Bone marrow (tissue), 2 donors: ENCODE results near the gene ATCAY.
A peak's percentile ranks its signal among the peaks of the same experiment; 100 is the strongest.

Source experiments
- DNase-seq, 2 donors: peaks; one replicate each; lab custom pipeline; 2025; lab: John Stamatoyannopoulos, UW

Gene ATCAY

DNA sequence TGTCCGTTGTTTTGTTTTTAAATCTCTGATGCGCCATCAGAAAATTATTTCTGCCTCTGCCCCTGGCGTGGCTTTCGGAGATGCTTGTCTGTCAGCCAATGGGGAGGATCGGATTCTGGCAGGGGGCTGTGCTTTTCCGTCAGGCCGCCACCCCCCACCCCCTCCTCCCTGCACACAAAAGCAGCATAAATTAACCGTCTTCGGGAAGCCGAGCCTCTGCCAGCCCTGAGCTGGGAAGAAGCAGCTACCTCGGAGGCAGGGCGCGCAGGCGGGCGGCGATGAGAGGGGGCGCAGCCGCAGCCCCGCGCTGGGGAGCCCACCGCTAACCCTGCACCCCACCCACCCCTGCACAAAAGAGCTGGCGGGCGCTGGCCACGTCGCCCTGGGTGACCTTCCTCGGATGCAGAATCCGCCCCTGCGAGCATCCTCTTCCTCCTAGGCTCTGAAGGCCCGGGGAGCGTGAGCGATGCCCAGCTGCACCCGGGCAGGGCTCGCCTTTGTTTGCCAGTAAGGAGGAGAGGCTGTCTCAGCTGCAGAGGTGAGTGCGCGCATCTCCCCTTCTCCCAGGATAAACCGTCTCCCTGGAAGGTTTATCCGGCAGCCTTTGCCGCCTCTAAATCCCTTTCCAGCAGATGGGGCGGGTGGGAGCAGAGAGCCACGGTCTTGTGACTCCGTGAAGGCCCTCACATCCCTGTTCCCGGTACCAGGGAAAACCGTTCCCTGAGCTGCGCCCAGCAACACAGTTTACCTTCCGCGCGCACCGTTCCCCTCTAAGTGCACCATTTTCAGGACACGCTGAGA lies at the start of gene ATCAY:
Gene ATCAY, plus strand, starts transcription at position 215 of the 801 bp plus-strand sequence. CDS start 5,083 bp downstream, outside the sequence.
- DNase-seq: no peak

- no peak for DNase-seq
Observed at GRCh38 chr19:3831601-3832000, 48.9 kb upstream of the ATCAY start.

GRCh38 chr19:3832001-3832400 lies 48.5 kb upstream of the ATCAY start:
- DNase-seq: no peak

DNA sequence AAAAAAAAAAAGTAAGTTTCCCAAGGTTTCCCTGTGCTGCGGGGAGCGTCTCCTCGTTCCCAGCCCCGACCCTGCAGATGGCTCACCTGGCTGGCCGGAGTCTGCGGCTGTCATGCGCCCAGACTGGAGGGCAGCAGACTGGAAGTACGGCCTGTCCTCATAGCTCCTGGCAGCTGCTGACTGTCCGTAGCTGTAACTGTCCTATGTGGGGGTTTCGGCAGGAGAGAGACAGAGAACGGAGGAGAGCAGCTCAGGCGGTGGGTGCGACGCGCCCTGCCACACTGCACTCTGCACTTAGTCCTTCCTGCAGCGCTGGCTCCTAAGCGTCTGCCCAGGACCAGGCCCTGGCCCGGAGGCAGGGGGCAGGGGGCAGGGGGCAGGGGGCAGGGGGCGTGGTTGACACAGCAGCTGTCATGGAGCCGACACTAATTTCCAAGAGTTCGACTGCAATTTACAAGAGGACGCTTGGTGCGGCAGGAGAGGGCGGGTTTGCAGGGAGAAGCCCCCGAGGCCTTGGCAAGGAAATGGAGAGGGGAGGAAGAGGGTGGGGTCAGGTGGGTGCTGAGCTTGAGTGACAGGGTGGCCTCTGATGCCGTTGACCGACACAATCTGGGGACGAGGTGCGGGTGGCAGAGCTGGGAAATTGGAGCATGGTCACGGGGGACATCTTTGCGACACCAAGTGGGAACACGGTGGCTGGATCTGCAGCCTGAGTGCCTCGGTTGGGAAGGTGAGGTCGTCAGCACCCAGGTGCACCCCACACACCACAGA lies 46.7 kb upstream of the ATCAY start:
- DNase-seq: no peak

- no peak for DNase-seq
Observed at GRCh38 chr19:3834349-3835054, 46.0 kb upstream of the ATCAY start.

DNA sequence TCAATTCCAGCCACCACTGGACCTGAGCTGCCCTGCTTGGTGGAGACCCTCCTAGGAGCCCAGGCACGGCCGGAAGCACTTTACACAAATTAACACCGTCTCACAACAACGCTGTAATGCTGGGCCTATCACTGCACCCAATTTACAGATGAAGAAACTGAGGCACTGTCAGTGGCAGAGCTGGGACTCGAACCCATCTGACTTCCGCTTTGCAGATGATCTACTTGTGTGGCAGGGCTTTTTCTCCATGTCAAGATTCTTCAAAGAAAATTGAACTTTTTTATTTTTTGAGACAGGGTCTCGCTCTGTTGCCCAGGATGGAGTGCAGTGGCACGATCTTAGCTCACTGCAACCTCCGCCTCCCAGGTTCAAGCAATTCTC lies 45.4 kb upstream of the ATCAY start:
- DNase-seq: no peak

DNA sequence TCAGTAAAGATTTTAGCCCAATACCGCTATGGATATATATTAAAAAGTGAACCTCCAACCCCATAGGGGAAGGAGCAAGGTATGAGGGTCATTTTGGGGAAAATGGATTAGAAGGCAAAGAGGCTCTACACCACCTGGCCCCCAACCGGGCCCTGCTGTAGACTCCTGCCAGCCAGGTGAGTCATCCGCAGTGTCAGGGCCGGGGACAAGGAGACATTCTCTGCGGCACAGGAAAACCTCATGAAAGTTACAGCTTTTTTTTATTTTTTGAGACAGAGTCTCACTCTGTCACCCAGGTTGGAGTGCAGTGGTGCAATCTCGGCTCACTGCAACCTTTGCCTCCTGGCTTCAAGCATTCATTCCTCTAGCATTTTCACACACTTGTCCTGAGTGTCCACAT lies 43.6 kb upstream of the ATCAY start:
- DNase-seq: no peak

DNA sequence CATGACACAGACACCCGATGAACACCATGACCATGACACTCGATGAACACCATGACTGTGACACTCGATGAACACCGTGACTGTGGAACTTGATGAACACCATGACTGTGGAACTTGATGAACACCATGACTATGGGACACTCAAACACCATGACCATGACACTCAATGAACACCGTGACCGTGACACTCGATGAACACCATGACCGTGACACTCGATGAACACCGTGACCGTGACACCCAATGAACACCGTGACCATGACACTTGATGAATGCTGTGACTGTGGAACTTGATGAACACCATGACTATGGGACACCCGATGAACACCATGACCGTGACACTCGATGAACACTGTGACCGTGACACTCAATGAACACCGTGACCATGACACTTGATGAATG lies 43.2 kb upstream of the ATCAY start:
- DNase-seq: no peak

GRCh38 chr19:3837922-3838321 lies 42.6 kb upstream of the ATCAY start:
- DNase-seq: no peak

DNA sequence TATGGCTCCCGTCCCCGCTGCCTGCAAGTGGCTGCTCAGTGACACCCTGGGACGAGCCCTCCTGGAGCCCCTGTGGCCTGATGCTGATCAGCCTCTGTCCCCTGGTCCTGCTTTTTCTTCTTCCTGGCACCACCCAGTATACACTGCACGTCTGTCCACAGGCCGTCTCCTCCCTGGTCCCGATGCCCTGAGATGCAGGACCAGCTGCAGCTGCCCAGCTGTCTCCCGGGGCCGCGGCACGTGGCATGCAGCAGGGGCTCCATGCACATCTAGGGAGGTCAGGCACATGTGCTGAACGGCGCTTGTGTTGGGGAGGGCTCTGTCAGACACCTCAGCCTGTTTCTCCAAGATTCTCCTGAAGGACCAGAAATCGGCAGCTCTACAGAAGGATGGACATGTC lies 41.8 kb upstream of the ATCAY start:
- no peak for DNase-seq

- DNase-seq: no peak
Observed at GRCh38 chr19:3839941-3840340, 40.5 kb upstream of the ATCAY start.

GRCh38 chr19:3840804-3841203 lies 39.7 kb upstream of the ATCAY start:
- no peak for DNase-seq

- no peak for DNase-seq
Observed at GRCh38 chr19:3842948-3843347, 37.5 kb upstream of the ATCAY start.

DNA sequence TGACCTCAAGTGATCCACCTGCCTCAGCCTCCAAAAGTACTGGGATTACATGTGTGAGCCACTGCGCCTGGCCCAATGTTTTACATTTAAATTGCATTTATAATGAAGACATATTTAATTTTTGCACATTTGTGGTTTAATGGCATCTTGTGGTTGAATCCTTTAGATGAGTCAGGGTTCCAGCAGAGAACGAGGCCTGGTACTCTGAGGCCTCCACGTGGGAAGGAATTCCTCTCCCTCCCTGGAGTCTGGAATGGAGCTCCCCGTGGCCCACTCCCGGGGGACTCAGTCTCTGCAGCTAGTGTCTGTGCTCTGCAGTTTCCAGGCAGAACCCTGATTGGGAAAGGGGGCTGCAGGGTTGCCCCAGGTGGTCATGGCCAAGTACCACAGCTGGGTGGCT lies 35.9 kb upstream of the ATCAY start:
- no peak for DNase-seq

GRCh38 chr19:3849092-3849491 lies 31.4 kb upstream of the ATCAY start:
- DNase-seq: no peak

DNA sequence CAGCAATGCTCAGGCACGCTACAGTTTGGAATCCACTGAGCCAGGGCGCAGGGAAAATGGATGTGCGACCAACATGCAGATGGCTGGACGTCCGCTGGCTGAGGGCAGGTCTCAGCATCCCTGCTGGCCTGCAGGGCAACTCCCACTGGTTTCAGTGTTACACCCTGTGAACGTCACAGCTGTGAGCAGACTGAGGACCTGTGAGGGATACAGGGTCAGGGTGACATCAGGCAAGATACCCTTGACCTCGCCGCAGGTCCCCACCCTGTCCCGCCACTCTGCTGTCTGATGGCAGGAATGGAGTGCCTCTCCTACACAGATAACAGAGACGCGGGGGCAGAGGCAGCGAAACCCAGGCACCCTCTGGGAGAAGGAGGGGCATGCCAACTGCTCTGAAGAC lies 30.7 kb upstream of the ATCAY start:
- no peak for DNase-seq

DNA sequence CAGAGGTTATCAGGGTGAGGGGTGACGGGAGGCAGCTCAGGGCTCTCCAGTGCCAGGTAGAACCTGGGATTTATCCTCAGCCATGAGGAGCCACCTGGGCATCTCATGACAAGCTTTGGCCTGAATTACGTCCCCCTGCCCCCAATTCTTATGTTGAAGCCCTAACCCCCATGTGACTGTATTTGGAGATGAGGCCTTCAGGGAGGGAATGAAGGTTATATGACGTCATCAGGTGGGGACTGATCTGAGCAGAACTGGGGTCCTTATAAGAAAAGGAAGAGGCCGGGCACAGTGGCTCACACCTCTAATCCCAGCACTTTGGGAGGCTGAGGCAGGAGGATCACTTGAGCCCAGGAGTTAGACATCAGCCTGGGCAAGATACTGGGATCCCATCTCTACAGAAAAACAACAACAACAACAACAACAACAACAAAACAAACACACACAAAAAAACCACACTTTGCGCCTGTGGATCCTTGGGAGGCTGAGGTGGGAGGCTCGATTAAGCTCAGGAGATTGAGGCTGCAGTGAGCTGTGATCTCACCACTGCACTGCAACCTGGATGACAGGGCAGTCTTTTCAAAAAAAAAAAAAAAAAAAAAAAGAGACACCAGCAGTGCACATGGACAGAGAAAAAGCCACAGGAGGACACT lies 30.0 kb upstream of the ATCAY start:
- DNase-seq: no peak

DNA sequence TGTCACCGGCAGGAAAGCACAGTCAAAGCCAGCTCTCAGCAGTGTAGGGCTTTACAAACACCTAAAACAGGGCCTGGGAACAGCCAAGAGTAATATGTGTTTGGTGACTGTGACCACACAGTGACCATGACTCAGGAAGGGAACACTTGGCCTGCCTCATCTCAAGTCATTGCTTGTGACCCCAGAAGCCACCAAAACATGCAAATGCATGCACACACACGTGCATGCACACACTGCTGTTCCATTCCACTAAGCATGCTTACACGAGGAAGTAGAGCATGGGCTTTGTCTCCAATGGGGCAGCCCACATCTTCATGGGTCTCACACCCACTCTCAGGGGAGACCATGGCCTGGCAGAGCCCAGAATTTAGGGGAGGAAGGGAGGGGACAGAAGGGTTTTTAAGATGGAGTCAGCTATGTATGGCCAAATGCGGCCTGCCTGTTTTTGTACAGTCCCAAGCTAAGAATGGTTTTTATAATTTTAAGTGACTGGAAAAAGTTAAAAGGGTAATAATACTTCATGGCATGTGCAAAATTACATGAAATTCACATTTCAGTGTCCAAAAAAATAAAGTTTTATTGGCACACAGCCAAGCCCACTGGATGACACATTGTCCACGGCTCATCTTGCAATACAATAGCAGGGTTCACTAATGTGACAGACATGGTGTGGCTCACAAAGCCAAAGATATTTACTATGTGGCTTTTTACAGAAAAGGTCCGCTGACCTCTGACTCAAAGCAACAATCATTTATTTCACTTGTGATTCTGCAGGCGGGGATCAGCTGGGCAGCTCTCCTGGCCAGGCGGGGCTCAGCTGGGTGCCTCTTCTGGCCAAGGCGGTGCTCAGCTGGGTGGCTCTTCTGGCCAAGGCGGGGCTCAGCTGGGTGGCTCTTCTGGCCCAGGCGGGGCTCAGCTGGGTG lies 29.0 kb upstream of the ATCAY start:
- DNase-seq: no peak

- DNase-seq: no peak
Observed at GRCh38 chr19:3852177-3852511, 28.3 kb upstream of the ATCAY start.

- peak in 1 of 2 donors; percentile 72 for DNase-seq
Observed at GRCh38 chr19:3852614-3853254, 27.8 kb upstream of the ATCAY start.

DNA sequence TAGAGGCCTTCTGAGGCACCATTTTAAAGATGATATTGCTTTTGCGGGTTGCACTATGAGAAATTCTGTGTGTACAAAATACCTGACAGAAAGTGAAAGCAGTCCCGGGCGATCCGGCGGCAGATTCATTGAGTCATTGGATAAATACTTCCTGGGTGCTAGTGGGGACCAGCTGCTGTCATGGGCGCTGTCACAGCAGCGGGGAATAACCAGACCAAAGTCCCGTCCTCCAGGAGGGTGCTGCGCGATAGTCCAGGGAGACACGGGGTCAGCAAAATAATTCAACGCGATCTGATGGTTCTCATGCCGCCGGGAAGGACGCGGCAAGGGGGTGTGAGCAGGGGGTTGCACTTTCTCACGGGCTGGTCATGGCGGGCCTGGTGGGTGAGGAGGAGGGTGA lies 25.2 kb upstream of the ATCAY start:
- no peak for DNase-seq
